Lung (tissue), 12 donors: ENCODE data around the gene ZNF48. TPM values are rescaled to one million over a fixed set of nuclear protein-coding genes. Genes with fewer than 3 reads are reported as not detected.

Experiments
- ATAC-seq: fragments of 200-7000 bp; cut with Tn5 transposase; one replicate; pipeline ENCODE4 v1.9.1; 2020; ENCODE audit warnings: moderate number of reproducible peaks; ENCODE audit not compliant: insufficient read depth, low FRiP score
- DNase-seq, 3 donors: peaks; one replicate each; pipeline ENCODE4 v3.0.0-alpha.2; 2013 to 2017
- H3K27ac ChIP-seq, 2 donors: one replicate each; pipeline ENCODE4 v1.5.1; 2013; ENCODE audit warnings: mild to moderate bottlenecking in 2 of 2, moderate library complexity in 2 of 2, control low read depth in 1 of 2, inconsistent platforms in 1 of 2, low read depth in 1 of 2, low read length in 1 of 2
- H3K27me3 ChIP-seq, 3 donors: one replicate each; pipeline ENCODE4 v1.5.1; 2013; ENCODE audit warnings: low read length in 2 of 3; ENCODE audit not compliant: control insufficient read depth in 3 of 3, insufficient read depth in 3 of 3
- H3K36me3 ChIP-seq, 4 donors: one replicate each; pipeline ENCODE4 v1.5.1; 2013; ENCODE audit warnings: low read length in 4 of 4, mild to moderate bottlenecking in 1 of 4, moderate library complexity in 1 of 4; ENCODE audit not compliant: control insufficient read depth in 4 of 4, insufficient read depth in 4 of 4
- H3K4me1 ChIP-seq, 5 donors: one replicate each; pipeline ENCODE4 v1.5.1; 2013; ENCODE audit warnings: low read length in 5 of 5, mild to moderate bottlenecking in 2 of 5, moderate library complexity in 1 of 5; ENCODE audit not compliant: control insufficient read depth in 5 of 5, insufficient read depth in 5 of 5
- H3K4me3 ChIP-seq: one replicate; pipeline ENCODE4 v1.5.1; 2013; ENCODE audit warnings: mild to moderate bottlenecking, control low read depth, moderate library complexity
- H3K9ac ChIP-seq, 2 donors: one replicate each; pipeline ENCODE4 v1.5.1; 2013; ENCODE audit warnings: low read length in 2 of 2, control low read depth in 1 of 2; ENCODE audit not compliant: insufficient read depth in 1 of 2
- H3K9me3 ChIP-seq, 4 donors: one replicate each; pipeline ENCODE4 v1.5.1; 2013; ENCODE audit warnings: low read length in 3 of 4, mild to moderate bottlenecking in 1 of 4, moderate library complexity in 1 of 4; ENCODE audit not compliant: control insufficient read depth in 4 of 4, insufficient read depth in 3 of 4
- WGBS, 2 donors: extraction: QIAGEN DNeasy Blood & Tissue Kit; methylation state at CpG; one replicate each; pipeline ENCODE4 v1.1.7; 2013; 5-methylcytosine and 5-hydroxymethylcytosine counted together
- polyA plus RNA-seq, 2 donors: library from polyadenylated mRNA; stranded (reverse); fragments of 200-250 nt; gene quantifications; one replicate each; pipeline ENCODE4 v1.2.1, GENCODE V29; 2013
- total RNA-seq, 2 donors: library from RNA; depleted of rRNA in 1 of 2; stranded (reverse); fragments of >200 nt in 1 of 2; gene quantifications; one replicate each; pipeline ENCODE4 v1.2.1, GENCODE V29; 2014 to 2021
- TF ChIP-seq, protein P1 (sequence below): IDR thresholded peaks from 2 replicates; pipeline ENCODE4 v1.5.1; 2012; ENCODE audit warnings: mild to moderate bottlenecking; ENCODE audit errors: control extremely low read depth, extremely low read depth
- donor health status: control.
- donor health status: control.
- donor health status: Bipolar disorder and iron deficiency.
- donor health status: healthy.
- donor health status: DM: yes; HTN: yes; CAD: no.

Gene ZNF48
- total and polyA plus RNA-seq, 4 donors = 4.2 to 8.0 (median 5.0) TPM

GRCh38 chr16:30377050-30377811 is 18.0 kb upstream of the ZNF48 start:
- Histone ChIP-seq H3K36me3 (no peaks in the 10 kb centered on the region), H3K9me3 (no peaks in the 10 kb centered on the region), H3K27ac (peak overlapping the region; percentile 92 to 98), H3K4me1 (peaks cover 0 to 6% (median 4%) of the 10 kb centered on the region in 5 donors), H3K4me3 (peak overlapping the region; percentile 5), H3K27me3 (no peaks in the 10 kb centered on the region), H3K9ac (peak overlapping the region; percentile 93 to 94)
- WGBS, 2 donors = 35% methylated on average over 28 to 29 of the region's 29 CpGs
- no peak for ATAC-seq
- TF ChIP-seq, protein P1, sequence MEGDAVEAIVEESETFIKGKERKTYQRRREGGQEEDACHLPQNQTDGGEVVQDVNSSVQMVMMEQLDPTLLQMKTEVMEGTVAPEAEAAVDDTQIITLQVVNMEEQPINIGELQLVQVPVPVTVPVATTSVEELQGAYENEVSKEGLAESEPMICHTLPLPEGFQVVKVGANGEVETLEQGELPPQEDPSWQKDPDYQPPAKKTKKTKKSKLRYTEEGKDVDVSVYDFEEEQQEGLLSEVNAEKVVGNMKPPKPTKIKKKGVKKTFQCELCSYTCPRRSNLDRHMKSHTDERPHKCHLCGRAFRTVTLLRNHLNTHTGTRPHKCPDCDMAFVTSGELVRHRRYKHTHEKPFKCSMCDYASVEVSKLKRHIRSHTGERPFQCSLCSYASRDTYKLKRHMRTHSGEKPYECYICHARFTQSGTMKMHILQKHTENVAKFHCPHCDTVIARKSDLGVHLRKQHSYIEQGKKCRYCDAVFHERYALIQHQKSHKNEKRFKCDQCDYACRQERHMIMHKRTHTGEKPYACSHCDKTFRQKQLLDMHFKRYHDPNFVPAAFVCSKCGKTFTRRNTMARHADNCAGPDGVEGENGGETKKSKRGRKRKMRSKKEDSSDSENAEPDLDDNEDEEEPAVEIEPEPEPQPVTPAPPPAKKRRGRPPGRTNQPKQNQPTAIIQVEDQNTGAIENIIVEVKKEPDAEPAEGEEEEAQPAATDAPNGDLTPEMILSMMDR = no peak
- no peak for DNase-seq

- Histone ChIP-seq H3K4me1 (peaks cover 0 to 6% (median 4%) of the 10 kb centered on the region in 5 donors), H3K9ac (peak overlapping the region; percentile 49 to 93), H3K27ac (peak overlapping the region; percentile 92 to 98), H3K36me3 (no peaks in the 10 kb centered on the region), H3K4me3 (peak overlapping the region; percentile 5), H3K27me3 (no peaks in the 10 kb centered on the region), H3K9me3 (no peaks in the 10 kb centered on the region)
- ATAC-seq = peak; percentile 64
- WGBS, 2 donors = 0% methylated on average over 34 to 39 of the region's 39 CpGs
- DNase-seq = peak; percentile 94 to 97 (median 97)
- TF ChIP-seq, protein P1 = no peak
These were observed 17.4 kb upstream of the ZNF48 start for GRCh38 chr16:30377812-30378235.

DNA sequence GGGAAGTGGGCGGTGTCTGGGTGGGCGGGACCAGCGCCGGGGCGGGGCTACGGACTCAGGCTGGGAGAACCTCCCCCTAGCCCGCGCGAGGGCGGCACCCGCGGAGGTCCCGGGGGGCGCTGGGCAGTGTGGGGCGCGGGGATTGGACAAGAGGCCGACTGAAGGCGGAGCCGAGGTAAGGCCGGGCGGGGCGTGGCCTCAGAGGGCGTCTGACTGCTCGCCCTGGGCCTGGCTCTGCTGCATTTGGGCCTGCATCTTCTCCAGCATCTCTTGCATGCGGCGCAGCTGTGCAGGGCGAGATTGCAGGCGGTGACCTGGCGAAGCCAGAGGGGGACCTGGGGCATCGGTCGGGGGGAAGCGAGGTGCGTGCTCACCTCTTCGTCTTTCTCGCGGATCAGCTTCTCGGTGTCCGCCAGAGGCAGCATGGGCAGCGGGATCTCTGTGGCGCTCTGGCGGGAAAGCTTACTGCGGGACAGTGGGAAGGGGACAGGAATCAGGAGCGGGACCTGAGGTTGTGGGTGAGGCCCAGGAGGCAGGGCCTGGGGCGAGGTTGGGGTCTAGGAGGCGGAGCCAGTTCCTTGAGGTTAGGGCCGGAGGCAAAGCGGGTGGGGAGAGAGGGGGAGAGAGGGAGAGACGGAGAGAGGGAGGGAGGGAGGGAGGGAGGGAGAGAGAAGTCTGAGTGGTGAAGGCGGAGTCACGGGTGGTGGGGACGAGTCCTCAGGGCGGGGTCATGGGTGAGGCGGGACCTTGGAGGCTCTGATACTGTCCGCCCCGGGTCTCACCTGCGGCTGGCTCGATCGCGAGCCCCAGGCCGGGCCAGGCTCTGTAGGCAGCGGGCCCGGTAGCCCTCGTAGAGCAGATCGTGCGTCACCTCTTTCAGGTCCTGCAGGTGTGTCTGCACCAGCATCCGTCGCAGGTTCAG is 16.7 kb upstream of the ZNF48 start:
- peaks cover 0 to 8% (median 5%) of the 10 kb centered on the region in 5 donors for H3K4me1 ChIP-seq
- H3K27ac ChIP-seq = peak overlapping the region; percentile 92 to 98
- peak overlapping the region; percentile 60 for H3K4me3 ChIP-seq
- no peaks in the 10 kb centered on the region for H3K9me3 ChIP-seq
- no peaks in the 10 kb centered on the region for H3K36me3 ChIP-seq
- TF ChIP-seq, protein P1 = no peak
- WGBS, 2 donors = 1% methylated on average over 62 to 67 of the region's 67 CpGs
- peak overlapping the region; percentile 38 to 93 for H3K9ac ChIP-seq
- ATAC-seq (peak; percentile 98), DNase-seq (peak; percentile 99)
- no peaks in the 10 kb centered on the region for H3K27me3 ChIP-seq
